Transverse colon (tissue), 4 donors: ENCODE data around the gene ADAMTS8.

Experiments used
- CTCF ChIP-seq, 5 experiments: fragments of 200-600 bp in 3 of 5; fragments of 450-650 bp in 2 of 5; sonication (generic) in 3 of 5; IDR thresholded peaks; 1 replicate in 2 of 5; 2 replicates in 3 of 5; pipeline ENCODE4 v1.5.1; 2016 to 2017; ENCODE audit warnings: antibody characterized with exemption in 5 of 5, inconsistent platforms in 3 of 5, mild to moderate bottlenecking in 2 of 5, moderate library complexity in 1 of 5
- EP300 ChIP-seq: sonication (generic); formaldehyde crosslinking; IDR thresholded peaks from one replicate; pipeline ENCODE4 v1.6.1; 2017; ENCODE audit warnings: antibody characterized with exemption, low read depth
- POLR2A ChIP-seq: fragments of 450-650 bp; IDR thresholded peaks from one replicate; pipeline ENCODE4 v1.6.1; 2016; ENCODE audit warnings: antibody characterized with exemption, mild to moderate bottlenecking, moderate library complexity
- POLR2AphosphoS5 ChIP-seq, 3 donors: sonication (generic); formaldehyde crosslinking; IDR thresholded peaks; one replicate each; pipeline ENCODE4 v1.6.1; 2016; ENCODE audit warnings: antibody characterized with exemption in 3 of 3

- TF ChIP-seq CTCF (IDR thresholded peaks at IDR 0.05) (no peak), POLR2AphosphoS5 (IDR thresholded peaks at IDR 0.05) (no peak), POLR2A (no peak), EP300 (no peak)
Measured at GRCh38 chr11:130413405-130414106, 14.9 kb downstream of the ADAMTS8 start.
